NOMO-1 treated with DMSO at 0.1 percent for 48 hours (cell line): ENCODE data around the gene BANP.
"Not testable (repeated sequence)": the region's sequence is repeated elsewhere in the genome, so short reads cannot be mapped to it uniquely, and the experiment has no call there.

Source experiments
- DNase-seq: peaks from one replicate; lab custom pipeline; 2025; ENCODE audit not compliant: unreplicated experiment; lab: John Stamatoyannopoulos, UW

Gene BANP

GRCh38 chr16:87926246-87927194 lies 24.7 kb upstream of the BANP start:
- no peak for DNase-seq

- DNase-seq, result no peak
Measured at GRCh38 chr16:87927195-87927562, 24.1 kb upstream of the BANP start.

- no peak for DNase-seq
Measured at GRCh38 chr16:87929986-87930385, 21.2 kb upstream of the BANP start.

- no peak for DNase-seq
Measured at GRCh38 chr16:87930456-87930855, 20.8 kb upstream of the BANP start.

- DNase-seq, result peak; percentile 24
Measured at GRCh38 chr16:87931504-87931903, 19.7 kb upstream of the BANP start.

- not testable (repeated sequence) for DNase-seq
Measured at GRCh38 chr16:87932475-87933139, 18.6 kb upstream of the BANP start.

GRCh38 chr16:87933140-87933495 lies 18.1 kb upstream of the BANP start:
- DNase-seq, result no peak

GRCh38 chr16:87934752-87935425 lies 16.3 kb upstream of the BANP start:
- not testable (repeated sequence) for DNase-seq

- not testable (repeated sequence) for DNase-seq
Measured at GRCh38 chr16:87936016-87936374, 15.2 kb upstream of the BANP start.

GRCh38 chr16:87936375-87937230 lies 14.6 kb upstream of the BANP start, which contains the start of gene CA5A:
Gene CA5A, minus strand, starts transcription at chr16:87936529. Its CDS starts 79 bp downstream, at chr16:87936450.
- no peak for DNase-seq

GRCh38 chr16:87937231-87937542 lies 14.0 kb upstream of the BANP start:
- not testable (repeated sequence) for DNase-seq

GRCh38 chr16:87938412-87938949 lies 12.8 kb upstream of the BANP start:
- DNase-seq, result no peak

GRCh38 chr16:87939562-87940423 lies 11.4 kb upstream of the BANP start:
- DNase-seq, result no peak

GRCh38 chr16:87942680-87943079 lies 8.6 kb upstream of the BANP start:
- DNase-seq, result no peak

- DNase-seq, result no peak
Measured at GRCh38 chr16:87945351-87946042, 5.7 kb upstream of the BANP start.

GRCh38 chr16:87946596-87947347 lies 4.5 kb upstream of the BANP start:
- no peak for DNase-seq

GRCh38 chr16:87947356-87948118 lies 3.7 kb upstream of the BANP start:
- no peak for DNase-seq

GRCh38 chr16:87948119-87948545 lies 3.1 kb upstream of the BANP start:
- peak; percentile 60 for DNase-seq
